Inferior parietal cortex (tissue), 1 donor: ENCODE results near the gene PDE6C.

Source experiments
- DNase-seq: peaks from one replicate; pipeline ENCODE4 v3.0.0-alpha.2; 2016; ENCODE audit errors: extremely low spot score

The PDE6C gene

DNA sequence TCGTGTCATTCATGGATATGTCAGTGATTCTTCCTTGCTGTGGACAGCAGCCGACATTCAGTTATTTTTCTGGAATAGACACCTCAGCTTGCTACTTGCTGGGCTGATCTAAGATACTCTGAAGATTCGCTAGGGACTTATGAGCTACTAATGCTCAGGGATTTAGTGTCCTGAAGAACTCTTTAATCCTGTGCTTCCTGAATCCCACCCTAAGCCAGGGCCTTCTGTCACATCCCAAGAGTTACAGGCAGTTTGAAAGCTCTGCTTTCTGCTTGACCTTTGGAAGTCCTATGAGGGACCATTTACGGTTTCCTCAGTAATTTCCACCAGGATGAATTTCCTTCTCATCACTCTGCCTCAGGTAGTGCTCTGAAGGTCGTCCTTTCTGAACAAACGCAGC is at the start of gene PDE6C:
PDE6C (plus strand) TSS at position 227 of the 400 bp plus-strand sequence. CDS start 189 bp downstream, outside the sequence.
- DNase-seq, result no peak

DNA sequence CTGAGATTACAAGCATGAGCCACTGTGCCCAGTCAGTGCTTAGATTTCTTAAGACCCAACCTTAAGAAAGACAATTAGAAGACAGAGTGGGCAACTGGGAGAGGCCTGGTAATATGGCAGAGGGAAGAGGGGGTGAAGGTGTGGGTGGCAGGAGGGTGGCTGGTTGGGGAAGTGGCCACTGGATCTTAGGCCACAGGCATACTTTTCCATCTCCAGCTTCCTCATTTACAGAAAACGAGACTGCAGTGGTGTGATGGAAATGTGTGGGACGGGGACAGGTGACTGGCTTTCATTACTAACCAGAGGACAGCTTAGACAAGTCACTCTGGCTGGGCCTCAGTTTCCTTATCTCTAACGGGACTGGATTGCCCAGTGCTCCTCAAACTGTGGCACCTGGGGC is 46.9 kb upstream of the PDE6C start:
- no peak for DNase-seq

DNA sequence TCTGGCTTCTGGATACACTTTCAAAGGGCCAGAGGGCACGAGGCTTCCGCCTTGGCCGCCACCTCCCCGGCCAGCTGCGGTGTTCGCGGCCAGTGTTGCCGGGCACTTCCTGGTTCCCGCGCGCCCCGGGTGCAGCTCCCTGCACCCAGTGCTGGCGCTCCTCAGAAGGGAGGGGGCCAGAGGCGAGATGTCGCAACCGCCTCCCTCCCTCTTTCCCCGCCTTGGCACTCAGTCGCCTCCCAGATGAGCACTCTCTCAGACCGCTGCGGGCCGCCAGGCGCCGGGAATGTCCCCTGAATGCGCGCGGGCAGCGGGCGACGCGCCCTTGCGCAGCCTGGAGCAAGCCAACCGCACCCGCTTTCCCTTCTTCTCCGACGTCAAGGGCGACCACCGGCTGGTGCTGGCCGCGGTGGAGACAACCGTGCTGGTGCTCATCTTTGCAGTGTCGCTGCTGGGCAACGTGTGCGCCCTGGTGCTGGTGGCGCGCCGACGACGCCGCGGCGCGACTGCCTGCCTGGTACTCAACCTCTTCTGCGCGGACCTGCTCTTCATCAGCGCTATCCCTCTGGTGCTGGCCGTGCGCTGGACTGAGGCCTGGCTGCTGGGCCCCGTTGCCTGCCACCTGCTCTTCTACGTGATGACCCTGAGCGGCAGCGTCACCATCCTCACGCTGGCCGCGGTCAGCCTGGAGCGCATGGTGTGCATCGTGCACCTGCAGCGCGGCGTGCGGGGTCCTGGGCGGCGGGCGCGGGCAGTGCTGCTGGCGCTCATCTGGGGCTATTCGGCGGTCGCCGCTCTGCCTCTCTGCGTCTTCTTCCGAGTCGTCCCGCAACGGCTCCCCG is 45.7 kb upstream of the PDE6C start, which contains the start of gene FFAR4:
FFAR4 (plus strand) TSS at position 231 of the 842 bp plus-strand sequence; CDS start at position 287, 56 bp downstream.
- DNase-seq, result no peak

DNA sequence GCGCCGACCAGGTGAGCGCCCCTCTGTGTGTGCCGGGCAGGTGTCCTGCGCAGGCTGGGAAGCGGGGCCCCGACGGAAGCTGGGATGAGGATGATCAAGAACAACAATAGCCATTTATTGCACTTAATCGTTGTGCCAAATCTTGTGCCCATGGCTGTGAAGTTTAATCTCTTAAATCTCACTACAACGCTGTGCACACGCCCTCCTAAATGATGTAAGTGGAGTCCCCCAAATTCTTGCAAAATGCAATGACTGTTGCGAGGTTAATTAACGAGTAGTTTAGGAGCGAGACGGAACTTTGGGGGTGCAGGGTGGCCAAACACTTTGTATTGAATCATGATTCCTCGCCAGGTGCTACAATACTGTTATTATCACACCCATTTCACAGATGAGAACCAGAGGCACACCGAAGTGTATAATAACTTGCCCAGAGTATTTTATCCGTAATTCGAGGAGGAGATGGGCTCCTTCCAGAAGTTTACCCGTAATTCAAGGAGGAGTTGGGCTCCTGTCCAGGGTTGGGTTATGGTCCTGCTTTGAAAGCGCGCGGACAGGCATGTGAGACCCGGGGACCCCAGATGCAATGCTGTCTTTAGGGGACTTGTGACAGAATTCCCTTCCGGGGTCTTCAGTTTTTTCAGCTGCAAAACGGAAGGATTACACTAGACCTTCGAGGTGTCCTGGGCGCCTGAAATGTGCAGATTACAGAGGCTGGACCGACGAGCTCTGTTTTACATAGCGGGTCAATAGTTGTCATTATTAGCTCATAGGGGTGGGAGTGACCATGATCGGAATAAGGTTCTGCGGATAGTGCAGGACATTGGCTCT is 44.8 kb upstream of the PDE6C start:
- no peak for DNase-seq

DNA sequence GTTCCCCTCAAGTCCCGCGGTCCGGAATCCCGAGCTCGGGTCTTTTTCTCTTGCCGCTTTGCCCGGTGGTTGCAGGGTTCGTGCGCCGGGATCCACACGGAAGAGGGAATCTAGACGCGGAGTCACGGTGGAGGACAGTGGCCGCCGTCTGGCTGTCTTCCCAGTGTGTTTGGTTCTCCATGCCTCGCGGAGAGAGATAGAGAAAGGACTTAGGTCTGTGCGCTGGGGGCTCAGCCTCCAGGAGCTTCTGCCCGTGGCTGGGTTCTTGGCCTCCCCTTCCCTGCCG is 44.3 kb upstream of the PDE6C start:
- no peak for DNase-seq

DNA sequence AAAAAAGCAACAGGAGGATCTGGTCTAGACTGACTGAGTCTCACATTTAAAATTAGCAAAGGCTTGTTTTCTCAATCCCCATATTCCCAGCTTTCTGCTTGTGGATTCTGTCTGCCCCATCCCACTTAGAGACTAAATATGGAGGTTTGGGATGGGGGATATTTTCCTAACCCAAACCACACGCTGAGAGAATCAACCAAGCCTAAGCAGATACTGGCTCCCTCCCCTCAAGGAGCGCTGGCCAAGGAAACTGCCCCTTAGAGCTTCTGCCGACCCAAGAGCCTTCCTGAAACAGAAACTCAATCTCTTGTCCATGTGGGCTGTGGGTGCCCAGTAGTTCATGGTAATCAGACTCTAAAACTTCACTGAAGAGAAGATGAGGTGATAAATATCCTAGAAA is 42.0 kb upstream of the PDE6C start:
- no peak for DNase-seq

DNA sequence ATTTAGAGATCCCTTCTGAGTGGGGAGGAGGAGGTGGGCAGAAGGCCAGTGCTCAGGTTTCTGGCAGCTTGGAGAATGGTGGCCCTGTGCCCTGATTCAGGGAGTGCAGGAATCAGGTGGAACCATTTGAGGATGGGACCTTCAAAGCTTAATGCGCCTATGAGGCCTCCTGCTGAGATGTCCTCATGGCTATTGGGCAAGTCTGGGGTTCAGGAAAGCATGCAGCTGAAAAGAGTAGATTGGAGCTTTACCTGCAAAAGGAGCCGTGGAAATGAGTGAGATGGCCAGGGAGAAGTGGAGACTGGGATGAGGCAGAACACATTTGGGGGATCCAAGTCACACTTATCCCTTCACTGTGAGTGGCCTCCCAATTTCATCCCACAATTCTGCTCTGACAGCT is 39.7 kb upstream of the PDE6C start:
- DNase-seq, result no peak

DNA sequence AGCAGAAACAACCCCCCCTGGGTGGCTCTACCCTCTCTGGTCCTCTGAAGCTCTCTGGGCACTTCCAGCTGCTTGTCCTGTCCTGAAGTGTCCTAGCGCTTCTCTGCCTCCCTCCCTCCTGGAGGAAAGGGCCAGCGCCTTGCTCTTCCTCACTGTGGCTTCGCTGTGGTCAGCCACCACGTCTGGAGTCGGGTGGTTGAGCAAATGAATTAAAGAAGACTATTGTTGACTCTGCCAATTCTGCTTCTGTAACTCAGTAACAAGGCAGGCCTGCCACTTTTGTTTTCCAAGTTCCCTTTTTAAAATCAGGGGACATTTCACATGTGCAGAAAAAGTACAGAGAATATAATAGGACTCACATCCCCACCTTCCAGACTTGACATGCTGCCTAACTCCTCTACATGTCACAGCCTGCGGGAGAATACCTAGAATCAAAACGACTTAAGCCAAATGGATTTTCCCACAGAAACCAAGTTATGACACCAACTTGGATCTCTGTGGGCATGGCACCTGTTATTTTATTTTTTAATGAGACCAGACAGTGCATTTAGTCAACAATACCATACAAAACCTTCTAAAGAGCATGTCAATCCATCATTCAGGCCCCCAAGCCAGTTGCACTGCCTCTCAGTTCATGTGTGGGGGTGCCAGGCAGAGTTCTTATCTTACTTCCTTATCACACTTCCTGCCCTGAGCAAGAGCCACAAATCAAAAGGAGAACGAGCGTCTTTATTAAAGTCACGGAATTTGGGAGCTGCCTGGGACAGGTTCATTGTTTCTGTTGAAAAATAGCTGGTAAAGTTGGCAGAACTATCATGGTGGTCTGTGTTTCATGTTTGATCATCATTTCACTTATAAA is 39.1 kb upstream of the PDE6C start:
- DNase-seq, result no peak

DNA sequence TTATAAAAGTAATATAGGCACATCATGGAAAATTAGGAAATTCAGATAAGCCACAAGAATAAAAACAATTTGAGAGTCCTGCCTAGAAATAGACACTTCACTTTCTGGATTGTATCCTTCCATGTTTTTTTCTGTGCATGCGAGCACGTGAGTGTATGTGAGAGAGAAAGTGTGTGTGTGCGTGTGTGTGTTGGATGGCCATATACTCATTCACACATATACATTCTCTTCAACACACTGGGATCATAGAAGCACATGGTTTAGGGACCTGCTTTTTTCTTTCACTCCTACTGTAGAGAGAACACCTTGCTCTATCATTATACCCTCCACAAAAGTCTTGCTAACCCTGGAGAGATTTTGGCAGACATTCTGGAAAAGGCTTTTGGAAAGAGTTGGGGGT is 38.4 kb upstream of the PDE6C start:
- DNase-seq, result no peak

DNA sequence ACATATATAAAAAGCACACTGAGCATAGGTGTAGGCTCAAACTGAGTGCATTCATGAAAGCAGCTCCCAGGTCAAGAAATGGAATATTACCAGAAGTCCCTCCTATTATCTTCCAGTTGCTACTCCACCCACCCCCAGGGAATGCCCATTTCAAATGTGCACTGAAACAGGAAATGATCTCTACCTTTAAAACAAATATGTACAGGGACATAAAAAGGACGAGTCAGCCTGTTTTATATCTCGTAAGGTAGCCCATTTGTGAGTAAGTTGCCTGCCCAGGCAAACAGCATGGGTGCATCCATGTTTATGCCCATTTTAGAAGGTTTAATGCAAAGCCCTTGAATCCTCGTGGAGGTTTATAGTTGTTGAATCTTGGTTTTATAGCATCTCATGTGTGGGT is 35.4 kb upstream of the PDE6C start:
- no peak for DNase-seq

DNA sequence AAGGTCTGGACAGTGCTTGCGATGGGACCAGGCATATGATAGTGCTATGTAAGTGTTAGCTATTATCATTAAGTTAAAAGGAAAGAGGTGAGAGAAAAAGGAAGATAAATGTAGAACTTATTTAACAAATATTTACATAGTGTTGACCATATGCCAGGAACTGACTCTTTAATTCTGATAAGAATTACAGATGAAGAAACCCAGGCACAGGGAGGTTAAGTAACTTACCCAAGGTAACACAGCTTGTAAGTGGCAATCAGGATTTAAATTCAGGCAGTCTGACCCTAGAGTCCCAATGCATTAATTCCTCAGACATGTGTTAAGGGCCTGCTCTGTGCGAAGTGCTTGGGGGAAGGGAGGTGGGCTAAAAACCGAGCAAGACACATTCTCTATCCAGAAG is 34.8 kb upstream of the PDE6C start:
- no peak for DNase-seq

DNA sequence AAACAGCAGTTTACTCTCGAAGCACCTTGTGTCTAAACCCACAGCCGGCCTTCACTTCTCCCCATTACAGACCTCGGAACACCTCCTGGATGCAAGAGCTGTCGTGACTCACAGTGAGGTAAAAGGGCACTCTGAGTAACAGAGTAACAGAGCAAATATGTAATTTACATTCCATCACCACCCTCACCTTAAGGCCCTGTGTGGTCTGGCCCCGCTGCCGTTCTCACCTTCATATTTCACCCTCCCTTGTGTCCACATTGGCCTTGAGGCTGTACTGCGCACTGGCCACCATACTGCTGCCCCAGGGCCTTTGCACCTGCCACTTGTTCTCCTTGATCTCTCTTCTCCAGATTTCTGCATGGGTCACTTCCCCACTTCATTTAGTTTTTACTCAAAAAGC is 33.2 kb upstream of the PDE6C start:
- no peak for DNase-seq

DNA sequence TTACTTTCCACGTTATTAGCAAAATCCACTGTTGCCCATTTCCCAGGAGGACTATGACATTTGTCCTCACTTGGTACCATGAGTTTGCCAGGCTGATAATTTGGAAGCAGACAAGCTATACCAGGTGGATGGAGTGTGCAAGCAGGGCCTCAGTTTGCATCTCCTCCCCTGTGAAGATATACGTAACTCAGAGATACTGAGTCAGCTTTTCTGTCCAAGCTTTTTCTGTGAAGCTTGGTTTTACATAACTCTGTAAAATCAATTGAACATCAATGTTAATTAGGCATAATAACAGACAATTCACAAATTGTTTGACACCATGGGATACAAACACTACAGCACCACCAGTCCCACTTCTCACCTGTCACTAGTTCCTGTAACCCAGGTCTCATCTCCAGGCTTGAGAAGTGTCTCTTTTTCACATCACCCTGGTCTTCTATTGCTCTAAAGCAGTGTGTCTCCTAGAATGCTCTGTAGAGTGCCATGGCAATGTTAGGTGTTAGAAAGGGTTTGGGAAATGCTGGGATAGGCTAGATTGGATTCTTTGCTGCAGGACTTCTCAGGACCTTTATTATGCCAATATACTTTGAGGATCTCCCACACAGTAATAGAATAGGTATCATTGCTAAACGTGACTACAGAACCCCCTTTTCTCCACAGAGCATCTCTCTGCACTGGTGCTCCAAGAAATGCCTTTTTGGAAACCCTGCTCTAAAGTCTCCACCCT is 32.2 kb upstream of the PDE6C start:
- no peak for DNase-seq

DNA sequence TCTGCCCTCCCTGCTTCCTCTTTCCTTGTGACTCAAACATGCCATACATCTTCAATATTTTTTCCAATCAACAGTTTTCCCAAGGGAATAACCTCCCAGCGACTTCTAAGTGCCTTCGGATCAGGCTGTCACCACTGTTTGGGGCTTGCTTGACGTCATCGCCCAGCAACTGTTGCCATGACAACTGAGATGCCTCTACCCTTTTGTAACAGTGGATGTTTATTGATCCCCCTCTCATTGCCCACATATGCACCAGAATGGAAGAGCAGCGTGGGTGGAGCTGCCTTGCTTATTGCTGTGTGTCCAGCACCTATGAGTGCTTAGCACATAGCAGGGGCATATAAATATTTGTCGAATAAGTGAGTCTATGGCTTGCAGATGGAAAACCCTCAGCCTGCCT is 31.5 kb upstream of the PDE6C start:
- no peak for DNase-seq

DNA sequence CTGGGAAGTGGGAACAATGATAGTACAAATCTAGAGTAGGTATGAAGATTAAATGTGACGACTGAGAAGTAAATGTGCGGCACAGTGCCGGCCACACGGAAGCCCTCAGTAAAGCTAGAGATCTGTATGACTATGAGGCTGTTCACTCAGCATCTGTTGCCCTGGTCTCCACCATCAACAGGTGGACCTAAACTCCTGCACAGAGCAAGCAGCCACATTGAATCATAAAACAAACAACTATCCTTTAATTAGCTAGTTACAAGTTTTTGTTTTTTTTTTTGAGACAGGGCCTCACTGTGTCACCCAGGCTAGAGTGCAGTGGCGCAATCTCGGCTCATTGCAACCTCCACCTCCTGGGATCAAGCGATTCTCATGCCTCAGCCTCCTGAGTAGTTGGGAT is 27.9 kb upstream of the PDE6C start:
- no peak for DNase-seq

DNA sequence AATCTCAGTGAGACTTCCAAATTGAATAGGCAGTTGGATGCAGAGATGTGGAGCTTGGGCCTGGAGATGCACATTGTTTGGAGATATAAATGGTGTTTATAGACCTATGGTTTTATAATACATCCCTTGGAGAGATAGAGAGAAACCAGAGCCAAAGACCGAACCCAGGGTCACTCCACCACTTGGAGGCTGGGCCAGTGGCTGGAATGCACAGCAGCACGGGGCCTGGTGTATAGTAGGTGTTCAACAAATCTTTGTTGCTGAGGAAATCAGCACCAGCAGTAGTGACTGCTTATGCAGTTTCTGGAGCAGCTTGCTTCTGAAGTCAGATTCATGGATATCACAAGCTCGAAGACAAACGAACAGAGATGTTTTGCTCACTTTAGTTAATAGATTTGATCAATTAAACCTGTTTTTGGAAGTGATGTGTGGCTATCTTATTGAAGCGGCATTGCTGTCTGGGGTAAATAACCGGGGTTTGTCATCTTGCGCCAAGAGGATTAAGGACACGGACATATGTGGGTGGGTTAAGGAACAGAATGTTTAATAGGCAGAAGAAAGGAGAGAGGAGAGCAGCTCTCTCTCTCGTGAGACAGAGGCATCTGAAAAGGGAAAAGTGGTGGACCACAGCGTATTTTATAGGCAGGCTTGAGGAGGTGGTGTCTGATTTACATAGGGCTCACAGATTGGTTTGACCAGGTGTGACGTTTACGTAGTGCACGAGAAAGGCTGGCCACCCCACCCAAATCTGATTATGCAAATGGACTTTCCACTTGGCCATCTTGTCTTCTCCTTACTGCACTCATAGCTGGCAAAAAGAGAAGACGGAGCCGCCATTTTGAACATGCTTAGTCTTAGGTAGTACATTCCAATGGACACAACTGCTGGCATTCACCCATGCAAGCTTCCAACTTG is 22.4 kb upstream of the PDE6C start:
- no peak for DNase-seq

DNA sequence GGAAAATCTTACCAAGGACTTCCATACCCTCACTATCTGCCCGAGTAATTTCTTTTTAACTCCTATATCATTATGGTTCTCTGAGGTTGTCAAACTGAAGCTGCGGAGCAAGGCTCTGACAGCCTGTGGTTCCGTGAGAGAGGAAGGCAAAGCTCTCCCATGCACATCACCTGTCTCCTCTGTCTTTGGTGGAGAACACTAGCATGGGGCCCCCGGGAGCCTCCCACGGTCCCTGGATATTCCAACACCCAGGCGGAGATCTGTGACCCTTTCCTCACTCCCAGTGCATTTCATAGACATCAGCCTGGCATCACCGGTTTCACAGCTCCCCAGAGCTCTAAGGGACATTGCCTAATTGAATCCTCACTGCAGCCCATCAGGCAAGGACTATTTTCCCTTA is 21.7 kb upstream of the PDE6C start:
- DNase-seq, result no peak

DNA sequence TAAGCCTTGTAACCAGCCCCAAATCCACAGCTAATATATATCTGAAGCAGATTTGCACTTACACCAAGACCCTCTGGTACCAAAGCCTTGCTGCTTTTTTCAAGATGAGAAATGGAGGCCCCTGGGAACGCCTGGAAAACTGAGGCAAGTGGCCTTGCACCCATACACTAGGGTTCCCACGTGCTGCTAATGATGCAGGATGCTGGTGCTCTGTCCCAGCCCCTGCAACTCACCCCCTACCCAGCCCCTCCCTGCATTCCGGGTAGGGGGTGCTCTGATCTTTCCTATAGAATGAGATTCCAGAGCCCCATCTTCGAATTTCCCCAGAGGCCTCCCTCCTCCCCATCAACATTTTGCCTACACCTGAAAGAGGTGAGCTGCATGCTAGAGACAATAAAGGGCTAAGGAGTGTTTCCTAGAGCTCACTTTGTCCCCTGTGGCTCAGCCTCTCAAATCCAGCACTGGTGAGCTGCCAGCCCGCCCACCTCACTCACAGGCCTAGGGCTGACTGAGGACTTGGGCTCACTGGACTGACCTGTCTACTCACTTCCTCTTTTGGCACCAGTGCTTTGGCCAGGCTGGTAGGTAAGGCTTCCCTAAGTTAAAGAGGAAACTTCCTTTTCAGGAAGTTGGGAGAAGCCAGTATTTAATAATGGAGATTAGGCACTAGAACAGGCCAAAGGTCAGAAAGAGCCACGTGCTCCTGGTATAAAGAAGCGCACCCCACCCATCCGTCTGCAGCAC is 21.1 kb upstream of the PDE6C start:
- DNase-seq, result no peak

DNA sequence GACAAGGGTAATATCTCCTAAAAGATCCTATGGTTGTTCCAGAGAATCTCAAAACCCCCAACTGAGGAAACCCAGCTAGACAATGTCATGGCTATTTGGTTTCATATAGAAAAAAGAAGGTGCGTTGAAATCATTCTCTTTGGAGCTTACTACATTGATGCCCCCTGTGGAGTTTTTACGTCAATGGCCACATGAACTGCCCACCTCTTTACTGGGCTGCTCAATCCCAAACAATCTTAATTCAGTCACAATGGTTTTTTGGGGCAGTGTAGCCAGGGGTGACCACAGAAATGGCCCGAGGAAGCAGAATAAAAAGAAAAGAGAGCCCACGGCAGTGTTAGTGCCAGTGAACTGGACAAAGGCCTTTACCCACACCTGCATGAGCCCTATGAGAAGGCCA is 19.1 kb upstream of the PDE6C start:
- no peak for DNase-seq

DNA sequence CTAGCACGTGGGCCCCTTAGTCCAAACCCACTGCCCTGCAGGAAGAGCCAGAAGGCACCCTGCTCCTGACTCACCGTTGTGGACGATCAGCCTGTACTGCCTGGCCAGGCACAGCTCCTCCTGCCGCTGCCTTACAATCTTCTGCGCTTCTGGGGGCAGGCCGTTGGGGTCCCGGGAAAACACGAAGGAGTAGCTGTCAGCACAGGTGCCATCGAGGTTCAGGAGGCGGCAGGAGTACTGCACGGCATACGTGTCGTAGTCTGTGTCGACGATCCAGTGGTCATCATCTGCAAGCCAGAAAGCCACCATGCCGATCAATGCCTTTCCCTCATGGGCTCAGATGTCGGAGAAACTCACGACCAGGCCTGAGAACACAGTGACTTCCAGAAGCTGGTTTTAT is 18.6 kb upstream of the PDE6C start:
- no peak for DNase-seq
